Neural crest cell (in vitro differentiated cells): ENCODE data around the gene YIPF3. TPM values are rescaled to one million over a fixed set of nuclear protein-coding genes. Genes with fewer than 3 reads are reported as not detected.
A peak's percentile ranks its signal among the peaks of the same experiment; 100 is the strongest.

ENCODE experiments used
- DNase-seq: peaks from one replicate; pipeline ENCODE4 v3.0.0; 2021; ENCODE audit warnings: low read depth, mixed read lengths, low spot score
- H3K27ac Mint-ChIP-seq: one replicate; pipeline ENCODE4 v1.8.0; 2021; ENCODE audit warnings: mild to moderate bottlenecking, mixed read lengths; ENCODE audit not compliant: unreplicated experiment
- H3K27me3 Mint-ChIP-seq: 2 replicates; pipeline ENCODE4 v1.8.0; 2021; ENCODE audit warnings: low read depth, mild to moderate bottlenecking, mixed read lengths
- H3K36me3 Mint-ChIP-seq: 2 replicates; pipeline ENCODE4 v1.8.0; 2021; ENCODE audit warnings: low read depth, mild to moderate bottlenecking, mixed read lengths
- H3K4me1 Mint-ChIP-seq: 2 replicates; pipeline ENCODE4 v1.8.0; 2021; ENCODE audit warnings: mixed read lengths
- H3K4me3 Mint-ChIP-seq: one replicate; pipeline ENCODE4 v1.8.0; 2021; ENCODE audit warnings: mild to moderate bottlenecking, mixed read lengths
- H3K9me3 Mint-ChIP-seq: 2 replicates; pipeline ENCODE4 v1.8.0; 2021; ENCODE audit warnings: mixed read lengths
- total RNA-seq: library from RNA; stranded (reverse); gene quantifications from 2 replicates; pipeline ENCODE4 v1.2.1, GENCODE V29; 2021
- TF ChIP-seq, protein P1 (sequence below): fragments of 200-600 bp; sonication (generic); conservative IDR thresholded peaks from 2 replicates; pipeline ENCODE4 v1.5.0; 2021; ENCODE audit warnings: antibody characterized with exemption, mild to moderate bottlenecking

YIPF3 gene
- total RNA-seq, 1 donor from 2014 or later, result 93.0 TPM

DNA sequence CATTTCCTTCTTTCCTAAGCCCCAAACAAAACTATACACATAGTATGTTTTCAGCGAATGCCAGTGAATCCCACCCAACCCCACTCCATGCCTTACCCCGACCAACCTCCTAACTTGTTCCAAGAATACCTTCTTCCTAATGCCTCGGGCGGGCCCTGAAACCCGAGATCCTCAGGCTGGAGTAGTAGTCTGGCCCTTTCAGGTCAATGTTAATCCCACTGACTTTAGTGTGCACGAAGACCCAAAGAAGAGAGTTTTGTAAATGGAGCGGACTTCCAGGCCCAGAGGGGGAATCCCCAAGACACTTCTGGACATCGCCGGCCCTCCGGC lies 394 bp downstream of the YIPF3 start:
- DNase-seq, result no peak
- TF ChIP-seq, protein P1, sequence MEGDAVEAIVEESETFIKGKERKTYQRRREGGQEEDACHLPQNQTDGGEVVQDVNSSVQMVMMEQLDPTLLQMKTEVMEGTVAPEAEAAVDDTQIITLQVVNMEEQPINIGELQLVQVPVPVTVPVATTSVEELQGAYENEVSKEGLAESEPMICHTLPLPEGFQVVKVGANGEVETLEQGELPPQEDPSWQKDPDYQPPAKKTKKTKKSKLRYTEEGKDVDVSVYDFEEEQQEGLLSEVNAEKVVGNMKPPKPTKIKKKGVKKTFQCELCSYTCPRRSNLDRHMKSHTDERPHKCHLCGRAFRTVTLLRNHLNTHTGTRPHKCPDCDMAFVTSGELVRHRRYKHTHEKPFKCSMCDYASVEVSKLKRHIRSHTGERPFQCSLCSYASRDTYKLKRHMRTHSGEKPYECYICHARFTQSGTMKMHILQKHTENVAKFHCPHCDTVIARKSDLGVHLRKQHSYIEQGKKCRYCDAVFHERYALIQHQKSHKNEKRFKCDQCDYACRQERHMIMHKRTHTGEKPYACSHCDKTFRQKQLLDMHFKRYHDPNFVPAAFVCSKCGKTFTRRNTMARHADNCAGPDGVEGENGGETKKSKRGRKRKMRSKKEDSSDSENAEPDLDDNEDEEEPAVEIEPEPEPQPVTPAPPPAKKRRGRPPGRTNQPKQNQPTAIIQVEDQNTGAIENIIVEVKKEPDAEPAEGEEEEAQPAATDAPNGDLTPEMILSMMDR, result no peak
- peaks cover 15% of the 10 kb centered on the region for H3K4me1 Mint-ChIP-seq
- no peaks in the 10 kb centered on the region for H3K27me3 Mint-ChIP-seq
- H3K27ac Mint-ChIP-seq, result no peak overlapping the region
- H3K9me3 Mint-ChIP-seq, result no peaks in the 10 kb centered on the region
- no peak overlapping the region for H3K4me3 Mint-ChIP-seq
- H3K36me3 Mint-ChIP-seq, result peaks cover 9% of the 10 kb centered on the region

DNA sequence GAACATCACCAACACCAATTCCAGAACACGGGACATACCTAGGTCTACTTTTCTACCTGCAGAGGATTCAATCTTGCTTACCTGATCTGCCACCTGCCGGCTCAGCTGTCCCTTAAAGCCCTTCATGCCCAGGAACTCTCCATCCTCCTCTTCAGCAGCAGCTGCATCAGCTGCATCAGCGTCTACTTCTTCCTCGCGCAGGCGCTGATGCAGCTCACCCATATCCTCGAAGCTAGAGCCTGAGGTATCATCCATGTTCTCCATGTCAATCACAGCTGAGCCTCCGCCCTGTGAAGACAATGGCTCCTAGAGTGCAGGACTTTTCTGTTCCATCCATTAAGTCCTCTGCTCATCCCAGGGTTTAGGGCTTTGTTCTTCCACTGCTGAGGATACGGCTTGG lies 918 bp downstream of the YIPF3 start:
- H3K4me1 Mint-ChIP-seq, result peaks cover 15% of the 10 kb centered on the region
- H3K36me3 Mint-ChIP-seq, result peaks cover 5% of the 10 kb centered on the region
- TF ChIP-seq, protein P1, result no peak
- no peak for DNase-seq
- no peak overlapping the region for H3K4me3 Mint-ChIP-seq
- H3K9me3 Mint-ChIP-seq, result no peaks in the 10 kb centered on the region
- H3K27me3 Mint-ChIP-seq, result no peaks in the 10 kb centered on the region
- H3K27ac Mint-ChIP-seq, result no peak overlapping the region

DNA sequence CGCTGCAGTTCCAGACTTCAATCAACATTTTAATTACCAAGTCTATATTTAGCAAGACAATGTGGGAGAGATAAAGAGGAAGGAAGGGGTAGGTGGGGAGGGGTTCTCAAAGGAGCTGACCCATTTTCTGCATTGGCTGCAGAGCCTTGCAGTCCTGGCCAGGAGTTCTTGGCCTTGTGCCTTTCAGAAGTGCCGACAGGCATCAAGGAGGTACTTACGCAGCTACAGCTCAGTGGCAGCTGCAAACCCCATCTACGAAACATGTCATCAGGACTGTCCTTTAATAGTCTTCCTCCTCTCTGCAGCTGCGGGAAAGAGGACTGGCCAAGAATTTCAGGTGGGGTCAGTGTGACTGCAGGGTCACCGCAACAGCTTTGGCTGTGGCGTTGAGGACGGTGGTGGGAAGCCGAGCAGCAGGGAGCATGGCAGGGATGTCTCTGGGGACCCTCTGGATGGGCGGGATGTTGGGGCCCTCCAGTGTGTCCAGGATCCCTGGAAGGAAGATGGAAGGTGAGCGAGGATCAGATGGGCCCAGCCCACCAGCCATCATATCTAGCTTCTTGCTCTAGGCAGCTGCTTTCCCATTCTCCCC lies 4.8 kb downstream of the YIPF3 start:
- DNase-seq, result no peak
- TF ChIP-seq, protein P1, result no peak

DNA sequence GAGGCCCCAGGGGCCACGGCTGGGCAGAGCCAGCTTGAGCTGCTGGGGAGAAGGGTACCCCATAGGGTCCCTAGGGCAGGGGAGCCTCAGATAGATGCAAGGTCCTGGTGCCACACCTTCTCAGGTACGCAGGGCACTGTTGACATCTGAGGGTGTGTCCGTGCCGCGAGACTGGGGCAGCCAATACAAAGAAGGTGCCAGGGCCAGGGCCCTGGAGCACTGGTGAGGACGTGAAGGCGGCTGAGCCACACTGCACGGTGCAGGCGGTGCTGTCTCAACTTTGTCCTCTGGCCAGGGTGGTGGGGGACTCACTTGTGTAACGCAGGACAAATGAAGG lies 5.9 kb downstream of the YIPF3 start:
- DNase-seq, result no peak
- H3K9me3 Mint-ChIP-seq, result no peaks in the 10 kb centered on the region
- peaks cover 14% of the 10 kb centered on the region for H3K27me3 Mint-ChIP-seq
- H3K36me3 Mint-ChIP-seq, result peaks cover 5% of the 10 kb centered on the region
- TF ChIP-seq, protein P1, result no peak
- H3K27ac Mint-ChIP-seq, result no peak overlapping the region
- peaks cover 28% of the 10 kb centered on the region for H3K4me1 Mint-ChIP-seq
- peak overlapping the region; percentile 88 for H3K4me3 Mint-ChIP-seq

More for the DNA sequence above, 4.8 kb downstream of the YIPF3 start:
- H3K4me1 Mint-ChIP-seq, result peaks cover 30% of the 10 kb centered on the region
- peaks cover 14% of the 10 kb centered on the region for H3K27me3 Mint-ChIP-seq
- H3K4me3 Mint-ChIP-seq, result peak overlapping the region; percentile 77
- H3K9me3 Mint-ChIP-seq, result no peaks in the 10 kb centered on the region
- H3K27ac Mint-ChIP-seq, result no peak overlapping the region
- H3K36me3 Mint-ChIP-seq, result peaks cover 5% of the 10 kb centered on the region

DNA sequence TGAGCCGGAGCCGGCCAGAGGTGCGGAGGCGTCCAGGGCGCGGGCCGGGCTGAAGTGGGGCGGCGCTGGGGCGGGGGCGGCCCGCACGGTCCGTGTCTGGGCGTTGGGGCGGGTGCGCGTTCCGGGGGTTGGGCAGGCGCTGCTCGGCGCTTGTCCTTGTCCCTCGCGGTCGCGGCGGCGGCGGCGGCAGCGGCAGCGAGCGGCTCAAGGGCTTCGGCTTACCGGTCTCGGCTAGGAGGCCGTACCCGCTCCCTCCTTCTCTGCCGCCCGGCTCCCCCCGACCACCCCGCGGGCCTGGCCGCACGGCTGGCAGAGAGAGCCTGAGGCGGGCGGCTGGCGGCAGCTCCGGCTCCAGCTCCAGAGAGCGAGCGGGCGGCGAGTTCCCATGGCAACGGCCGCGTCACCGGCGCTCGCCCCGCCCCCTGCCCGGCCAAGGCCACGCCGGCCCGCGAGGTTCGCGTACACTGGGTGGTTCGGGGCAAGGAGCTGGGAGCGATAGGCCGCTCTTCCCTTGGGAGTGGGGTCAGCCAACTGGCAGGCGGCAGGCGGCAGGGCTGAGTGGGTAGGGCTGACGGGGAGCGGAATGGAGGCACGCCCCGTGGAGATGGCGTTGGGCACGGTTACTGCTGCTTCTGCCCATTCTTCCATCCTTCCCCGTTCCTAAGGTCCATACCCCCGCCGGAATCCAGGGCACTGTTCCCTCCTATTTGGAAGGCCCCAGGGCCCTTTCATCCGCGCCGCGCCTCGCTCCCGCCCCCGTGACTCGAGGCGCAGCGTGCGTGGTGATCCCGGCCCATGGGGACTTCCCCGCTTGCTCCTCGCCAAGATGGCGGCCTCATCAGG lies 6.5 kb downstream of the YIPF3 start, which contains the start of gene LRRC73:
Gene LRRC73 (minus strand): TSS at position 363 of the 843 bp plus-strand sequence. CDS start 561 bp downstream, outside the sequence.
- peak within 1 kb of the TSS; percentile 88 for H3K4me3 Mint-ChIP-seq
- peak within 1 kb of the TSS; percentile 67 for H3K27ac Mint-ChIP-seq
- peak; percentile 81 for DNase-seq
- peaks cover 4% of the 10 kb centered on the region for H3K36me3 Mint-ChIP-seq
- no peaks in the 10 kb centered on the region for H3K9me3 Mint-ChIP-seq
- TF ChIP-seq, protein P1, result no peak
- peaks cover 14% of the 10 kb centered on the region for H3K27me3 Mint-ChIP-seq
- peaks cover 22% of the 10 kb centered on the region for H3K4me1 Mint-ChIP-seq
